ENCODE results near the gene OPRM1. TPM values are rescaled to one million over a fixed set of nuclear protein-coding genes. Genes with fewer than 3 reads are reported as not detected.

The OPRM1 gene
- not detected for total RNA-seq
- long read RNA-seq, result 0 reads

GRCh38 chr6:154039231-154039842 is at the start of gene OPRM1:
OPRM1 (plus strand) TSS chr6:154039240; CDS start chr6:154039545, 305 bp downstream.
- intact Hi-C loops (cut with DNase I), result no loop called here
- no peak for DNase-seq (ENCODE audit: low spot score)

GRCh38 chr6:153989989-153990388 is 49.1 kb upstream of the OPRM1 start:
- intact Hi-C loops (cut with DNase I), result no loop called here
- DNase-seq (ENCODE audit: low spot score), result no peak

DNA sequence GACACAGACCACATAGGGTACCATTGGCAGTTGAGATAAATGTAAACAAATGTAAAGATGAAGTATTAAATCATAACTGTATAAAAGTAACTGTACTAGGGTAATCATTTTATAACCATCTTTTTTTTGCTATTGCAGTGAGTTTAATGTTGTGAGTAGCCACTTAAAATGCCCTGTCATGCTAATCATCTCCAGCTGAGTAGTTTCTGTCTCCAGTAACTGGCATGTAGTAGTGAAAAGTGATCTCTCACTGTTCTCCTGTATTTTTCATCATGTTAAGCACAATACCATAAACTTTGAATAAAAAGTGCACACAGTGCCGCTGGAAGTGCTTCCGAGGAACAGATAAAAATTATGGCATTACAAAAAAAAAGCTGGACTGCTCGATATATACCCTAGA is 45.0 kb upstream of the OPRM1 start:
- intact Hi-C loops (cut with DNase I), result no loop called here
- DNase-seq (ENCODE audit: low spot score), result no peak

GRCh38 chr6:153994811-153995210 is 44.2 kb upstream of the OPRM1 start:
- DNase-seq (ENCODE audit: low spot score), result no peak
- intact Hi-C loops (cut with DNase I), result no loop called here

GRCh38 chr6:153997221-153997620 is 41.8 kb upstream of the OPRM1 start:
- no peak for DNase-seq (ENCODE audit: low spot score)
- intact Hi-C loops (cut with DNase I), result no loop called here

GRCh38 chr6:154001494-154002285 is 37.4 kb upstream of the OPRM1 start:
- intact Hi-C loops (cut with DNase I), result no loop called here
- no peak for DNase-seq (ENCODE audit: low spot score)

- no peak for DNase-seq (ENCODE audit: low spot score)
- intact Hi-C loops (cut with DNase I), result no loop called here
Observed at GRCh38 chr6:154002894-154003293, 36.1 kb upstream of the OPRM1 start.

DNA sequence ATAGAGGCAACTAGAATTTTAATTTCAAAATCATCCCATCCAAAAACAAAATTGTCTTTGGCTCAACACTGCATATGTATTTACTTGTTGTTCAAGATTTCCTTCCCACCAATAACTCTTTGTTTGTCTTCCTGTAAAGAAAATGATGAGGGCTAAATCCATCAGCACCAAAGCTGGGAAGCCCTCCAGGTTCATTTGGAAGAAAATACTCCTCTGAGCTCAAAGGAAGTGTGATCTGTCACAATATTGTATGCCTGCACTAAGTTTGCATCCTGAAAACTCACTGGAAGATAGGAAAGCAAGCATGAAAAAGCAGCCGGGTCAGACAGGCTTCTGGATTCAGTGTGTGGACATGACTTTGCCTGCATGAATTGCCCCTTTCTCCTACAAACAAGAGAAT is 28.7 kb upstream of the OPRM1 start:
- intact Hi-C loops (cut with DNase I), result no loop called here
- no peak for DNase-seq (ENCODE audit: low spot score)

DNA sequence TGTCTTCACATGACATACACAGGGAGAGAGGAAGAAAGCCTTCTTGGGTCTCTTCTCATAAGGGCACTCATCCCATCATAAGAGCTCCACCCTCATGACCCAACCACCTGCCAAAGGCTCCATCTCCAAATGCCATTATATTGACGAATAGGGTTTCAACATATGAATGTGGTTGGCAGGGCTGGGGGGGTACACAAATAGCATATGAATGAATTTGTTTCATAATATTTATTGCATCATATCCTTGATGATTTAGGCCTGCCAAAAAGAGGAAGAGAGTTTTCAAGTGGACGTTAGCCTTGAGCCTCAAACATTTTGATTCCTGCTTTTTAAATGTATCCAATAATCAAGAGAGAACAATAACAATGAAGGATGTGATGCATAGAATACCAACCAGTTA is 26.2 kb upstream of the OPRM1 start:
- intact Hi-C loops (cut with DNase I), result no loop called here
- no peak for DNase-seq (ENCODE audit: low spot score)

- intact Hi-C loops (cut with DNase I), result no loop called here
- DNase-seq (ENCODE audit: low spot score), result no peak
Observed at GRCh38 chr6:154017786-154018185, 21.3 kb upstream of the OPRM1 start.

DNA sequence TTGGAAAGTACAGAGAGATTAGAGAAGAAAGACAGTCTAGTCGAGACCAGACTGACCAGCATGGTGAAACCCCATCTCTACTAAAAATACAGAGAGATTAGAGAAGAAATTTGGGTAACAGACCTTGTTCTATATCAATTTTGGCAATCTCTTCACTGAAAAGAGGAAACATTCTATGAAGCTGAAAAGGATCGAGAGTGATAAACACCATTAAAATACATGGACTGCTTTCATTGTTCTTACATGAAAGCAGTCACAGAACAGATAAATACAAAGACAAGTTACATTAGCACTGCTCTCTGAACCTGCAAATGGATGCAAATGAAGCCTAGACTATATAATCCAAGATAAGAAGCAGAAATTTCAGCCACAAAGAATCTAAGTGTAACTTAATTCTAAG is 8.4 kb upstream of the OPRM1 start:
- intact Hi-C loops (cut with DNase I), result no loop called here
- DNase-seq (ENCODE audit: low spot score), result no peak

GRCh38 chr6:154041001-154041400 is 2.0 kb downstream of the OPRM1 start:
- intact Hi-C loops (cut with DNase I), result no loop called here
- DNase-seq (ENCODE audit: low spot score), result no peak

DNA sequence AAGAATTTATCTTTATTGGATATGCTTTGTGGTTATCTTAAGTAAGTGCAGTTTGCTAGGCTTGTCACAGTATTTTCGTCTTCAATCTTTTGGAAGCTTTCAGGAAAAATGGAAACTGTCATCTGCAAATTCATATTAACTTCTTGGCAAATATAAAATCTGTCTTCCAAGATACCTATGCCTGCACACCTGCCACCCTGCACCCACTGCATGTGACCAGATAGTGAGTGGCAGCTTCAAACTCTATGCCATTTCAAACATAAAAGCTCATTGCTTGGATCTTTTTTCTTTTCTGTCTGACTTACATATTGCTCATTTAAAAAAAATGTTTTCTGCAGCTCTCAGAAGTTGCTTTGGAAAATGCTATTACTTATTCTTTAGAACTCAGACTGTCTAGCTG is 14.1 kb downstream of the OPRM1 start:
- intact Hi-C loops (cut with DNase I), result no loop called here

DNA sequence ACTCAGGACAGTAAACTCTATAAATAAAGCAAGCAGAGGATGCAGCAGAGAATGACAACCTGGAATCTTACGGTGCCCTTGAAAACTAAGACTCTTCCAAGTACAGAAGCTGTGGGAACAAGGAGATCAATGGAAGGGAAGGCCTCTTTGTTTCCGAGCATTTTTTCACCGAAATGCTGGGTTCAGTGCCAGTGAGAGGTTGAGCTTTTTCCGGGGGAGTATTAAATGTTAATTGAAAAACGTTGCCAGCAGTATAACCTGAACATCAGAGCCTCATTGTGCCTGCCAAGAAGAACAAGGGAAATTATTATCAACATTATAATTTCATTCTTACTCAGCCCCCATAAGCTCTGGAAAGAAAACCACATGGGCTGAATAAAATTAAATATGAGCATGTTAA is 17.5 kb downstream of the OPRM1 start:
- intact Hi-C loops (cut with DNase I), result no loop called here
- DNase-seq (ENCODE audit: low spot score), result no peak

More for the DNA sequence above, 14.1 kb downstream of the OPRM1 start:
- no peak for DNase-seq (ENCODE audit: low spot score)

- intact Hi-C loops (cut with DNase I), result no loop called here
- DNase-seq (ENCODE audit: low spot score), result no peak
Observed at GRCh38 chr6:154057098-154057497, 18.1 kb downstream of the OPRM1 start.

- DNase-seq (ENCODE audit: low spot score), result no peak
- intact Hi-C loops (cut with DNase I), result no loop called here
Observed at GRCh38 chr6:154058963-154059680, 20.1 kb downstream of the OPRM1 start.

DNA sequence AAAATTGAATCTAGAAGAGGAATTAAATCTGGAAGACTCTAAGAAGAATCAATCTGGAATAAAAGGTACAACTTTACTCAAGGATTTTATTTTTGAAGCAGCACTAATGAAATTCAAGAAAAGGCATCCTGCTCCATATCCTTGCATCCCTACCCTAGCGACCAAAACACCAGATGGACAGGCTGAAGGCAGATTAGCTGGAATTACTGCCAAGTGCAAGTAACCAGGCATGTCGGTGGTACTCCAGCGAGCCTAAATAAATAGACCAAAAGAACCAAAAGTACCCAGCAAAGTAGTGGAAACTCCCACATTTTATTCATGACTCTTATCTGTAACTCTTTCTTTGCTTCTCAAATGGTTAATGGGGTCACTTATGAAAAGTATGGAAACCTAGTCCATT is 21.0 kb downstream of the OPRM1 start:
- intact Hi-C loops (cut with DNase I), result no loop called here

GRCh38 chr6:154070041-154070440 is 31.0 kb downstream of the OPRM1 start:
- no peak for DNase-seq (ENCODE audit: low spot score)
- intact Hi-C loops (cut with DNase I), result no loop called here

More for the DNA sequence above, 21.0 kb downstream of the OPRM1 start:
- DNase-seq (ENCODE audit: low spot score), result no peak

DNA sequence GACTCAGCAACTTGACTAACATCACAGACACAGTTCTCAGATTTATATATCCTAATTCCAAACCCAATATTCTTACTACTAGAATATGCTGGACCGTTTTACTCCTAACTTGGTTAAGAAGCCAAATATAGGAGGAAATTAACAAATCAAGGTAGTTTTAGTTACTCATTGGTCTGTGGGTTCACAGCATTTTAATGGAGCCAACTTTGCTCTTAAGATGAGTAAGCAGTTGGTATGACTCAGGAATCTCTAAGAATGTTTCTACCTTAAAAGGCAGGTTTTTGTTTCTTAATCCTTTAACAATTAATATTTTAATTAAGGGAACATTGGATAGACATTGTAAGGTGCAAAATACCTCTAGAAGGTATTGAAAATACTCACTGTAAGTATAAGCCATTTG is 31.6 kb downstream of the OPRM1 start:
- intact Hi-C loops (cut with DNase I), result no loop called here
- DNase-seq (ENCODE audit: low spot score), result no peak

DNA sequence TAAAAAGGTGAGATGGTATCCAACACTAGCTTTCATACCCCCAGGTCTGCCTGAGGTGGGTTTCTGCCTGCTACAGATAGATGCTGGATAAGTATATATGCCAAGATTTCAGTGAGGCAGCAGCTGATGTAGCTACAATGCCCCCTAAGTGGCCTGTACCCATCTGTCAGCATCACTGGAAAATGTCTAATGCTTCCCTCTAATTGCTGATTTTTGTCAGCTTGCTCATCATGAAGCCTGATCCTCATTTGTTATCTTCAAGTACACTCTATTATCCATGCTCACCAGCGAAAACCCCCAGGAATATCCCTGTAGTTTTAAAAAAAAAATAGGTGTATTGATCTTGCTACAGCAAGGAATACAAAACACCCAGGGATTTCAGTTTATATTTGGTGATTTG is 32.2 kb downstream of the OPRM1 start:
- intact Hi-C loops (cut with DNase I), result no loop called here
- no peak for DNase-seq (ENCODE audit: low spot score)

GRCh38 chr6:154071711-154072110 is 32.7 kb downstream of the OPRM1 start:
- intact Hi-C loops (cut with DNase I), result no loop called here
- DNase-seq (ENCODE audit: low spot score), result no peak
